NCI-H187 (cell line): ENCODE data around the gene ZBTB7B.
"Not testable (repeated sequence)": the region's sequence is repeated elsewhere in the genome, so short reads cannot be mapped to it uniquely, and the experiment has no call there.

ENCODE experiments used
- DNase-seq, 2 experiments: peaks; one replicate each; lab custom pipeline; 2025; lab: John Stamatoyannopoulos, UW

Gene ZBTB7B

DNA sequence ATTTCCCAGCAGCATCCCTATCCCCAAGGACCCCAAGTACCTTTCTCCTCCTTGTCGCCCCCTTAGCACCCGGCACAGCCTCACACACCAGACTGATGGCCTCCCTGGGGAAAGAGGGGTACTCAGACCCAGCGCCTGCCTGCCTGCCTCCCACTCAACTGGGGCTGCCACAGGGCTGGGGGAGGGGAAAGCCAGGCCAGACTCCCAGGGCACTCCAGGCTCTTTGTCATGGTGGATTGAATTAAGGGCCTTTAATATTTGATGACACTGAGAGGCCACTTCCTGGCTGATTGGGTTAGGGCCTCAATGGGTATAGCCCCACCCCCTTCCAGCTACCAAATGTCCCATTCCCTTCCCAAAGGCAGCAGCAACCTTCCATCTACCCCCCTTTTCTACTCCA is 33.9 kb upstream of the ZBTB7B start:
- no peak for DNase-seq

DNA sequence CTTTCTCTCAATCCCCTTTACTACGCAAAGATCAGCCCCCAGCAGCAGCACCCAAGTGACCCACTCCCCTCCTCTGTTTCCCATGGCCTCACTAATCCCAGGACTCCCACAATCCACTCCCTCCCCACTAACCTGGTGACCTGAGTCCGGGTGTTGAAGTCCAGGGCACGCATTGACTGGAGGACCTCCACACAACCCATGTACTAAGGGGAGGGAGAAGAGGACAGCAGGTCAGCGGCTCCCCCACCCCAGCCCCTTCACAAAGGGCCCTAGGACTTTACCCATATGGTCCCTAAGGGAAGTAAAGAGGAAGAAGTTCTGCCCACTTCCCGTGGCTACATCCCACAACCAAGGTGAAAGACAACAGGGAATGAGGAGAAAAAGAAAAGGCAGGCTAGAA is 33.4 kb upstream of the ZBTB7B start:
- no peak for DNase-seq

DNA sequence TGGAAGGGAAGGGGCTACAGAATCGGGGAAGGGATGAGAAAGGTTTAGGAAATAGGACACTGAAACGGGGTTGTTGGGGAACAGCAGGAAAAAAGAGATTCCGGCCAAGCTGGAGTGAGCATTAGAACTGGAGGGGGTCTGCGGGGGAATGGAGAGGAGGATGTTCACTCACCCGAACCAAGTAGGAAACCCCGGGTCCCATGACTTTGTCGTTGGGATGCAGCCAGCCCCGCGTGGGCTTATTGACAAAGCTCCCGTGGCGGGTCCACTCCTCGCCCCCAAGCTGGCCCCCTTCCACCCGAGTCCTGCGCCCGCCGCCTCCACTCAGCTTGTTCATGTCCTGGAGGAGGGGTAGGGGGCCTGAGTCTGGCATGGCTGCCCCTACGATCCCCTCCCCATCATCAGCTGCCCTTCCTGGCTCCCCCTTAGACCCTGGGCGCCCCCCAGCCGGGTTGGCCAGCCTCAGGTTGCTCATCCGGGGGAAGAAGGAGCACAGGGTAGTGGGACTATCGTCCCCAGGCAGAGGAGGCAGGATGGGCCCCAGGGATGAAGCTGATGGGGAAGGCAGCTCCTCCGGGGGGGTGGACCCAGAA is 32.6 kb upstream of the ZBTB7B start:
- DNase-seq, result no peak

DNA sequence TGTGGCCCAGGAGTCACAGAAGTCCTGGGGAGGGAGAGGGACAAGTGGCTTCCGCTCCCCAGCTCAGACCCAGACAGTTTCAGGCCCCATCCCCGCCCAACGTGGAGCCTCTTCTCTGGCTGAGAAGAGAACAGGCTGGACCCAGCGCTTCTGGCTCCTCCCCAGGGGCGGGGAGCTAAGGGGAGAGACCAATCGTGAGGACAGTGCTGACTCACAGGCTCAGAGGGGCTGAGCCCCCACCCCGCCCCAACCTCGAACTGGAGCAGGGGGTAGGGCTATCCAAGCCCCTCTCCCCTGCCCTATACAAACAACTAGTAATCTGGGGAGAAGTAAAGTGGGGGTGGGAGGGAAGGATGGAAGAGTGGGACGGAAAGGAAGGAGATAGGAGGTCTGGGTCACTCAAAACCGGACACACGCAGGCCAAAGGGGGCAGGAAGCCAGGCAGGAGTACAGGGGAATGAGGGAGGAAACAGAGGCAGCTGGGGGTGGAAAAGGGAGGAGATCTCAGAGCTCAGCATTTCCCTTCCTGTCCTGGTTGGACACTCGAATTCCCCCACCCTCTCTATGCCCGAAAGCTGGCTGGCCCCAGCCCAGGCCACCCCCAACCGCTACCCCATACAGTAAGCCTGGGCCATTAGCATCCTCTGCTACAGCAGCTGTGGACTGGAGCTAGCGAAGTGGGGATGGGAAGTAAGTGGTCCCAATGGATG is 31.8 kb upstream of the ZBTB7B start, which contains the start of gene SHC1:
TSS of gene SHC1 (minus strand) at position 117 of the 710 bp plus-strand sequence. CDS start 221 bp downstream, outside the sequence.
- no peak for DNase-seq

DNA sequence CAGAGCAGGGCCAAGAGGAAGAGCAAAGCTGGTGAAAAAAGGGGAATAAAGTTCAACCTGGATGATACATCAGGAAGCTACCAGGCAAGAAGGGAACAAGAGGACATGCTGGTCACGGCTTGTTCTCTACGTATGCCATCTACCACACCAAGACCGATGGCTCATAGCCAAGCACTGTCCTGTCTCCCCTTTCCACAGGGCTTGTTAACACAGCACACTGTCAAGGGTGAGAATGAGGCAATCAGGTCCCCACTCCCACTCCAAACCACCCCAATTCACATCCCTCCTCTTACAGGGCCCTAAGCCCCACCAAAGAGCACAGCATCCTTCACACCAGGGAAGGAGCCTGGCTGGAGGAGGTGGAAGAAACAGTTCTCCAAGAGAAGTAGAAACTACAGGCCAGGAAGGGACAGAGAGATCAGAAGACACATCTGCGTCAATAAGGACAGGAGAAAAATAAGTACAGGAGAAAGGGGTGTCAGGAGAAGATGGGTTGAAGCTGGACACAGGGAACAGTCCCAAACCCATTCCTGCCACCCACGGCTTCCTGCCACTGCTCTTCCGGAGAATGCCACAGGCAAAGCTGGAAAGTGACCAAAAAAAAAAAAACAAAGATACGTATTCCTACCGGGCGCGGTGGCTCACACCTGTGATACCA is 31.1 kb upstream of the ZBTB7B start:
- no peak for DNase-seq

DNA sequence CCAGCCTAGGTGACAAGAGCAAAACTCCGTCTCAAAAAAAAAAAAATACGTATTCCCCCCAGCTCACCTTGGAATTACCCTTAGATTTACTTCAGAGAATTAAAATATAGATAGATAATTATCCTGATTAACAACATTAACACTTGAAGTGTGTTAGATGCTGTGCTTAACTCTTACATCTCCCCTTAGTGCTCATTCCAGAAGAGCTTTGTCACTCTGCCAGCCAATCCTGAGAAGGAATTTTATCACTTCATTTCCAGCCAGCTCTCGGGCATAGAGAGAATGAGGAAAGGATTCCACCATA is 30.4 kb upstream of the ZBTB7B start:
- DNase-seq, result no peak

DNA sequence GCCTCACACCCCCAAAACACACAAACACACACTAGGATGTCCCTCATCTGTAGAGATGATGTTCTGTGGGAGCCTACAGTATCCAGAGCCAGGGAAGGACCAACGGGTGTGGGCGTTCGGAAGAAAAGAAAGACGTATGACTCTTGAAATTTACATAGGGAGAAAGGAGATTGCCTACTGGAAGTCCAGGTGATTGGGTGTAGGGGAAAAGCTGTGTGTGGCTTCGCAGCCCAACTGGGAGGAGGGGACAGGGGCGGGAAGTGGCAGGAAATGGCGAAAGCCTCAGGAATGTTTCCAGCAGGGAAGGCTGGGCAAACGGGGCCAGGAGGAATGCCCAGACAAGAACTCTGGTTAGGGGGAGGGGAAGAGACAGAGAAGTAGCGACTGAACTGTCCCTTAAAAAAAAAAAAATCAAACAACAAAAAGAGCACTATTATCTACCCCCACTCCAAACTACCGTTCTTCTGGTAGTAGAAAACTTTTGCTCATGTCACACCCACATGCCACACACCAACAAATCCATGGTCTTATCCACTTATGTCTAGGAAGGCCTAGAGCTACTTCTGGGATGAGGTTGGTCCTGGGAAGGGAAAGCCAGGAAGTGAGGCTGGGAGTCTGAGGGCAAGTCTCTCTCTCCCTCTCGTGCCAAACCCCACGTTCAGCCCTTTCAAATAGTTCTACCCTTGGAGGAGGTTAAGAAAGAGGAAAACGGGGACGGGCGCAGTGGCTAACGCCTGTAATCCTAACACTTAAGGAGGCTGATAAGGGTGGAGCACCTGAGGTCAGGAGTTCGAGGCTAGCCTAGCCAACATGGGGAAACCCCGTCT is 29.9 kb upstream of the ZBTB7B start:
- no peak for DNase-seq

DNA sequence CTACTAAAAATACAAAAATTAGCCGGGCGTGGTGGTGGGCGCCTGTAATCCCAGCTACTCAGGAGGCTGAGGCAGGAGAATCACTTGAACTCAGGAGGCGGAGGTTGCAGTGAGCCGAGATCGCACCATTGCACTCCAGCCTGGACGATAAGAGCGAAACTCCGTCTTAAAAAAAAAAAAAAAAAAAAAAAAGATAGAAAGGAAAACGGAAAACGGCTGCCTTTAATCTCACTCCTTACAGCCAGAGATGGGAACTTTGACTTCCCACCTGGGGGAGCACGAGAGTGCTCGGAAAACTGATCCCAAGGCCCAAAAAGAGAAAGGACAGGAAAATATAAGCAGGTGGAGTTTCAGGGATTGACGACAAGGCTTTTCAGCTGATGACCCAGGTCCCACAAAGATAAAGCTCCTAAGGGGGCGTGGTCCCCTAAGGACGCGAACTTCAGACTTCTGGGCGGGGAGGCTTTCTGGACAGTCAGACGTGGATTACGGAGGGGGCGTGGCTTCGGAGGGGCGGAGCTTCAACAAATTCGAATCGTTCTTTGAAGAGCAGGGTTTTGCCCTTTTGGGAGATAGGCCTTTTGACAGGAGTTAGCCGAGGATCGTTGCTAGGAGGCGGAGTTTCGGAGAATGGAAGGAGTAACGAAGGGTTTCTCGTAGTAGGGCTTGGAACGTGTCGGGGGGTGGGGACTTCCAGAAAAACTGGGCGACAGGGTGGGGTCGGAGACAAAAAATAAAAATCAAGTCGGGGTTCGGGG is 29.1 kb upstream of the ZBTB7B start:
- peak; percentile 95 to 97 for DNase-seq

DNA sequence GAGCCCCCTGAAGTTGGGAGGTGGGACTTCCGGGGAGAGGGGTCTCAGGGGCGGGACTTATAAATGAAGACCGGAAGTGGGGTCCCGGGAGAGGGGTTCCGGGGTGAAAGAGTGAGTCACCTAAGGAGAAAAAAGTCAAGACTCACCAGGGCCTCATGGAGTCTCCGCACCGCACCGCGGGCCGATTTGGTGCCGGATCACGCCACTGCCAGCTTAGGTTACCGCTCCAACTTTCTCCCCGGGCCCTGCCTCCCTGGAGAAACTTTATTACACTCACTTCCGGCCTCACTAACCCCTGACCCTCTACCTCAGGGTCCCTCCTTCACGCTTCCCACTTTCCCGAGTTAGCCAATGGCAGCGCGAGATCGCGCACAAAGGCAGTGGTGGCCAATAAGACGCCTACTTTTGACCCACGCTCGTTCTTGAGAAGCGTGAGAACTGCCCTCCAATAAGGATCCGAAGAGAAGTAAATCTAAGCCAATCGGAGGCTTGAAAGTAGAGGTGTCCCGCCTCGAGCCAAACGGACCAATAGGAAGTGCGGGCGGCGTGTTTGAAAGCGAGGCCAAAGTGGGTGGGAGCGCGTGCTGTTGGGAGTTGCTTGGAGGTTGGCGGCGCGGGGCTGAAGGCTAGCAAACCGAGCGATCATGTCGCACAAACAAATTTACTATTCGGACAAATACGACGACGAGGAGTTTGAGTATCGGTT is 28.3 kb upstream of the ZBTB7B start, which contains the start of gene CKS1B:
TSS of gene CKS1B (plus strand) at position 580 of the 706 bp plus-strand sequence. CDS start at position 645, 65 bp downstream.
- peak; percentile 100 for DNase-seq

DNA sequence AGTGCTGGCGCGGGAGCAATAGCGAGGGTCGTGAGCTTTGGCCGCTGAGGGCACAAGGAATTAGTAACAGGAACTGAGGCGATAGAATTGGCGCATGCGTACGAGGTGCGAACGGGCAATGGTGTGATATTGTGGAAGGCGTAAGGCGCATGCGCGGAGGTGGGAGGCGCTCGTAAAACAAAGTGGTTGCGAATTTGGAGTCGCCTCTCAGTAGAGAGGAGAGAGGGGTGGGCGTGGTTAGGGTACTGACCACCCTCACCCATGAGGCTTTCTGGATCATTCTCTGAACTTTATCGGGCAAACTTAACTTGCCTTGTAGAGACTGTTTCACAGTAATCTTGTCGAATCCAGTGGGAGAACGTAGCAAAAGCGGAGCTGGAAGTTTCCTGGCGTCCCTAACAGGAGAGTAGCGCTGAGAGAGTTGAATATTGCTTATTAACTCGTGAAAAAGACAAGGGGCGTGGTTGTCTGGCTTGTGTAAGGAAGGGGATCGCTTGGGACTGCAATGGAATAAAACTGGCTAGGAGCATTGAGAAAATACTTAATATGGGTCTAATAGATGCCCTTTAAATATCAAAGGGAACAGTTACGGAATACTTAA is 27.7 kb upstream of the ZBTB7B start:
- peak; percentile 98 to 100 for DNase-seq

DNA sequence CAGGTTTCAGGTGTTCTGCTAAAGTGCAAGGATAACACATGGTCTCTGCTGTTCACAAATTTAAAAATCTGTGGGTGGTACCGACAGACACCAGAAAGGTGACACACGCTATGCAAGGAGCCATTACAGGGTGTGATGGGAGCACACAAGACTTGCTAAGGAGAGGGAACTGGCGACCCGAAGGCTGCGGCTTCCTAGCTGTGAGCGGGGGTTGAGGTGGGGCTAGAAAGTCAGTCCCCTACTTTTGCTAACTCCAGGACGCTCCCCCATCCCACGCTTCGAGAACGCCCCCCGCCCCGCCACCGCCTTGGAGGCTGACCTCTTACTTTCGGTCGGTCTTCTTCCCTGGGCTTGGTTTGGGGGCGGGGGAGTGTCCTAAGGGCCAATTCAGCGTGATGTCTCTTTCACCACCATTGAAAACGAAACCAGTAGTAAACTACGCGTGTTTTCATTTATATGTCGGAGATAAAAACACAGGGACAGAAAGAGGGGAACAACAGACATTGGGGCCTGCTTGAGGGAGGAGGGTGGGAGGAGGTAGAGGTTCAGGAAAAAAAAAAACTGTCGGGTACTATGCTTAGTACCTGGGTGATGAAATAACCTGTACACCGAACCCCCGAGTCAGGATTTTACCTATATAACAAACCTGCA is 27.1 kb upstream of the ZBTB7B start:
- DNase-seq, result peak in 1 of 2 experiments; percentile 63

DNA sequence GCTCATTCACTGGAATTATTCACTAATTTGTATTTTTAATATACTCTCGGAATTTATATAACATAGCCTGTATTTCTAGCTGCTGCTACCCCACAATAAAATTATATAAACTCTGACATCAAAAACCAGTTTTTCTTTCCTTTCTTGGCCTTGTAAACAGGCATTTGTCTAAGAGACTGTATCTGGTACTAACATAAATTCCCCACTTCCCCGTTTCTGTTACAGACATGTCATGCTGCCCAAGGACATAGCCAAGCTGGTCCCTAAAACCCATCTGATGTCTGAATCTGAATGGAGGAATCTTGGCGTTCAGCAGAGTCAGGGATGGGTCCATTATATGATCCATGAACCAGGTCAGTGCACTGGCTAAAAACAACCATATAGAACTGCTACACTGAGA is 24.8 kb upstream of the ZBTB7B start:
- not testable (repeated sequence) for DNase-seq

DNA sequence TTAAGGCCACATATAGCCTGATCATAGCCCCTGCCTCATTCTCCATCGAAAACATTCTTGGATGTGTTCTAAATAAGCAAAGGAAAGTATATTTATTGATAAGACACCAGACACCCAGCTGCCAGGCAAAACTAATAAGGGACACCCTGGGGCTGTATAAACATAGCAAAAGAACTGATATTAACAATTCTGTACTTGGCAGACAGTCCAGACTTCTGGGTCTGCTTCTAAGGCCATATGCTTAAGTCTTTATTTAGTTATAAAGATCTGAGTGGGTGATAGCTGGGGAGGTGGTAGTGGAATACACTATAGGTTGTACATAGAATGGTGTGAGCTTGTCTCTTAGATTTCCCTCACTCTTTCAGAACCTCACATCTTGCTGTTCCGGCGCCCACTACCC is 24.2 kb upstream of the ZBTB7B start:
- no peak for DNase-seq

DNA sequence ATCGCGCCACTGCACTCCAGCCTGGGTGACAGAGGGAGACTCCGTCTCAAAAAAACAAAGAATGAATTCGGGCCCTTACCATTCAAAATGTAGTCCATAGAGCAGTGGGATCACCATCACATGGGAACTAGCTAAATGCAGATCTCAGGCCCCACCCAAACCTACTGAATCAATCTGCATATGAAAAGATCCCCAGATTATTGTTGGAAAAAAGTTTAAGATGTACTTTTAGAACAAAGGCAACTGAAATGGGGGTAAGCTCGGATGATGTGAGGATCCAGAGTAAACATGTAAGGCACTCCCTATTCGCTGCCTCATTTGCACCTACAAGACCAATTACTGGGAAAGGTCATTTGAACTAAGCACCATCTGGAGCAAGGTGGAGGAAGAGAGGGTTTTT is 20.3 kb upstream of the ZBTB7B start:
- DNase-seq, result no peak

DNA sequence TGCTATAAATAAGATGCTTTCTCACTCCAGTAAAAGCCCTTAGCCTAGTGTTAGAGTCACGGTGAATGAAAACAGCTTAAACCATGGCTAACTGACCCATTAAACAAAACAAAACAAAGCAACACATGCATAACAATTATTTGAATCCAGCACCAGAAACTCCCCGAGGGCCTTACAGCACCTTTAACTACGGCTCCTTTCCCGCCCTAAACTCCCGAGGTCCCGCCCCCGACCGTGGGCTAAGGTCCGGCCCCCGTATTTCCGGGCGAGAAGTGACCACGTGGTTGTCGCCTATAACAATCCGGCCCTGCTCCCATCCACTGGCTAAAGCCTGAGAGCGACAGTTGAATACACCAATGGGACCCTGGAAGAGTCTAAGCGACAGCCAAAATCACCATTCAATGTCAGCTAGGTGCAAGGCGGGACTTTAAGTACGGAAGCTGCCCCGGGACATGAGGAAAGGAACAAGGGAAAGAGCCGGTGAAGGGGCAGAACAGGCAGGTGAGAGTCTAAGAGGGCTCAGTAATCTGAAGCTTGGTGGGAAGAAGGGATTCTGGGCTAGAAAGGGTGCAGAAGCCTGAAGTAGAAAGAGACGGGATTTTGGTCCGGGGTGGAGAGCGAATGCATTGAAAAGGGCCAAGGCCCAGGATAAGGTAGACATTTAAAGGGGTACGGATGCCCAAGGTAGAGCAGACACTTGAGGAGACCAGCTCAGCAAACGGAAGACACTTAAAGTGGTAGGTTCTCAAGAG is 19.5 kb upstream of the ZBTB7B start, which contains the start of gene FLAD1:
TSS of gene FLAD1 (plus strand) at position 448 of the 752 bp plus-strand sequence. CDS start 351 bp downstream, outside the sequence.
- peak; percentile 99 to 100 for DNase-seq

DNA sequence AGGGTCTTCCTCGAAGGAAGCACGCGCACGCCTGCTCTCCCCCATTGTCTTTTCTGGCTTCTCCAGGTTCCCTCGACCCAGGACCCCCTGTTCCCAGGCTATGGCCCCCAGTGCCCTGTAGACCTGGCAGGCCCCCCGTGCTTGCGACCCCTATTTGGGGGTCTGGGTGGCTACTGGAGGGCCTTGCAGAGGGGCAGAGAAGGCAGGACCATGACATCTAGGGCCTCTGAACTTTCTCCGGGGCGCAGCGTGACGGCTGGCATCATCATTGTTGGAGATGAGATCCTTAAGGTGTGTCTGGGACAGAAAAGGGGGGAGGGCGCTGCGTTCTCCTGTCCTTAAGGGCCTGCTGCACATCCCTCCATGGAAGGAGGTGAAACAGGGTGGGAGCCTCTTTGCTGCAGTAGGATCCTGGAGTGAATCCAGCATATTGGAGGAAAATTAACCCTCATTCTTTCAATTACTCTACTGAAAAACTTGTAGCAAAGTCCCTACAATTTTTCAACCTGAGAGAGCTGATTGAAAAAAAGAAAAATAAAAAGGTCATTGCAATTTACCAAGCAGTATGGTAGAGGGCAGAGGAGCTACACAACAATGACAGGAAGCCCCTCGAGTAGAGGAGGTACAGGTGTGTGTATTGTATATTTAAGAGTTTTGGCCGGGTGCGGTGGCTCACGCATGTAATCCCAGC is 18.7 kb upstream of the ZBTB7B start:
- DNase-seq, result no peak

DNA sequence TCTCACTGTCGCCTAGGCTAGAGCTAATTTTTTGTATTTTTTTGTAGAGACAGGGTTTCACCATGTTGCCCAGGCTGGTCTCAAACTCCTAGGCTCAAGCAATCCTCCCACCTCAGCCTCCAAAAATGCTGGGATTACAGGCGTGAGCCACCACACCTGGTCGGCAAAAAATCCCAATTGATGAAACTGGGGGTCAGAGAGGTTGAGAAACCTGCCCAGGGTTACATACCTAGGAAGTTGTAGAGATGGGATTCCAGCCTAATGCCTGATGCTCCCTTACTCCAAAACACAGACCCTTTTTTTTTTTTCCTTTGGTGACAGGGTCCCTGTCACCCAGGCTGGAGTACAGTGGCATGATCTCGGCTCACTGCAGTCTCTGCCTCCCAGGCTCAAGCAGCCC is 15.9 kb upstream of the ZBTB7B start:
- DNase-seq, result not testable (repeated sequence)

DNA sequence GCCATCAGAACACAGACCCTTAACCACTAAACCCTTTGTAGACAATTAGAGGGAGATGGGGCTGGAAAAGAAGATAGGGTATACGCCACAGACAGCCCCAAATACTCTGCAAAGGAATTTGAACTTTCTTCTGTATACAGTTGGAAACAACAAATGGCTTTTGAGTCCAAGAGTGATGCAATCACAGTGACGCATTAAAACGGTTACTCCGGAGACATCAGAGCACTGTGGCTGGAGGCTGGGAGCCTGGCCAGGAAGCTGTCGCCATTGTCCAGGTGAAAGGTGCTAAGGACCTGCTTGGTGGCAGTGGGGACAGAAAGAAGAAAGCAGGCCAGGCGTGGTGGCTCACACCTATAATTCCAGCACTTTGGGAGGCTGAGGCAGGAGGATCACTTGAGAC is 15.3 kb upstream of the ZBTB7B start:
- no peak for DNase-seq
